Inferior parietal cortex (tissue), 1 donor: ENCODE measurements around the gene KRTAP12-4.
"Not testable (repeated sequence)": the region's sequence is repeated elsewhere in the genome, so short reads cannot be mapped to it uniquely, and the experiment has no call there.

Source experiments
- DNase-seq: peaks from one replicate; pipeline ENCODE4 v3.0.0-alpha.2; 2016; ENCODE audit errors: extremely low spot score

Gene KRTAP12-4

DNA sequence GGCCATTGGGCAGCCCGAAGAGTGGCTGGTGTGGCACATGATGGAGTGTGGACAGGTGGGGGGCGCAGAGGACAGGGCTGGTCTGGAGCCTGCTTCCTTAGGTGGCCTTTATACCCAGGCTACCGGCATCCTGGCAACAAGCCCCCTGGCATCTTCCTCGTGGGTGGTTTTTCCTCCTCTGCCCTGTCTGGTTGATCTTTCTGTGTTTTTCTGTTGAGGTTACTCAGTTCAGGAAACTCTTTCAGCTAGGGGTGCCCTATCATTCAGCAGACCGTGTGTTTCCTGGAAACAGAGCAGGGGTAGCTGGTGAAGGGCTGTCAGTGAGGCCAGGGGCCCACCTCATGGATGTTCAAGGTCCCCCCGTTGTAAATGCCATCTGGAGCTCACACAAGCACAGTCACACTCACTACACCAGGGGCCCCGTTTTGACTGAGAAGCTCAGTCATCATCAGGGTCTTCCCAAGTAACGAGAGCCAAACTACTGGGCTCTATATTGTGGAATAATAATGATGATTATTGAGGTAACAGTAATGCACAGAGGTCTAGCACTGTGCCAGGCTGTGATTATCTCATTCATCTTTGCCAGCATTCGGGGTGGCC is at the start of gene KRTAP12-4:
Gene KRTAP12-4, minus strand, starts transcription at position 84 of the 600 bp plus-strand sequence. Its CDS starts 45 bp downstream, at position 39.
- DNase-seq: no peak

DNA sequence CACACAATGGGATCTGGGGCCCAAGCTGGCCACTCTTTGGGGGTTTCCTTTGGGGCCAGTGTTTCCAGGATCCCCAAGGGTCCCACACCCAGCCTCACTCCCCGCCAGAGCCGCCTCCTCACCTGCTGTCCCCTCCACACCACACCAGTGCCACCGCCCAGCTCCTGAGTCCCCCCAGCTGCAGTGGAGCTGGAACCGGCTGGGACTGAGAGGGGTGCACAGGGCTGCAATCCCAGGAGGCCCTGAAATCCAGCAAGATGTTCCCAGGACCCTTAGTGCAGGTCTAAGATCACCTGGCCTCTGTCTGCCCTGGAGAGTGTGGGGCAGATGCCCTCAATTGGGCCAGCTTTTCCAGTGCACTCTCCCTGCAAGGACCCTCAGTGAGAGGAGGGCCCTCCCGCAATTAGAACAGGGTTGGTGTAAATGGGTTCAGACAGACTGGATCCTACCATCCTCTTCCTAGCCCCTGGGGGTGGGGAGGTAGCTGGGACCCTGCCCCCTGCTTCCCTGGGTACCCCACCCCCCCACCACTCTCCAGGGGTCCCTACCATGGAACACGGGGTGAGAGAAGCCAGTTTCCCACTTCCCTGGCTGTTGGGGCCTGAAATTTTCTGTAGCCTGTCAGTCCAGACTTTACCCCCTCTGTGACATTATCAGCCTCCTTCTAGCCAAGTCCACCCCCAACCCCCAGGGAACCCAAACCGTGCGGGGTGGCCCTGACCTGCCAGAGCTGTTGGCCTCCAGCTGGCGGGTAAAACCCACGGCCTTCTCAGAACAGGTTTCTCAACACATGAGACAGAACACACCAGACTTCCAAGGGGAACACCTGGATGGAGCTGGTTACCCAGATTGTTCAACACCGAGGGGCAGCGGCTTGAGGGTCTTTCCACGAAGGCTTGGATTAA is 49.5 kb upstream of the KRTAP12-4 start:
- DNase-seq: no peak

GRCh38 chr21:44702973-44703730 is 48.7 kb upstream of the KRTAP12-4 start:
- no peak for DNase-seq

- no peak for DNase-seq
Measured at GRCh38 chr21:44702111-44702972, 47.9 kb upstream of the KRTAP12-4 start.

DNA sequence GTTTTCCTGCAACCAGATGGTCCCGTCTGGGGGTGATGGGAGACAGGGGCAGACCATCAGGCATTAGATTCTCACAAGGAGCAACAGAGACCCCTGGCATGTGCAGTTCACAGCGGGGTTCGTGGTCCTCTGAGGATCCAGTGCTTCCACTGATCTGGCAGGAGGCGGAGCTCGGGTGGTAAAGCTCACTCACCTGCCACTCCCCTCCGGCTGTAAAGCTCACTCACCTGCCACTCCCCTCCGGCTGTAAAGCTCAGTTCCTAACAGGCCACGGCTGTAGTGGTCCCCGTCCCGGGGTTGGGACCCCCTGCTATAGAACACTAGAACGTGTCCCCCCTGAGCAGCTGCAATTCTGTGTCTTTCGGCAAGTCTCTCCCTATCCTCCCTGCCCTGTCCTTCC is 47.1 kb upstream of the KRTAP12-4 start:
- no peak for DNase-seq

DNA sequence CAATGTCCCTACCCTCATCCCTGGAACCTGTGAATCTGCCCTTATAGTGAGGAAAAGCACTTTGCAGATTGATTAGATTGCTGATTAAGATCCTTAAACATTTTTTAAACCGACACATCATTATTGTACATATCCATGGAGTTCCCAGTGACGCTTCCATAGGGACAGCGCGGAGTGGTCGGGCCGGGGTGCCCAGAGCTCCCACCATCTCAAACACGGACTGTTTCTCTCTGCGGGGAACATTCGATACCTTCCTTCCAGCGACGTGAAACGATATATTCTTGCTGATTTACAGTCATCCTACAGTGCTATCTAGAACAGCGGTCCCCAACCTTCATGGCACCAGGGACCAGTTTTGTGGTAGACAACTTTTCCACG is 46.6 kb upstream of the KRTAP12-4 start:
- no peak for DNase-seq

DNA sequence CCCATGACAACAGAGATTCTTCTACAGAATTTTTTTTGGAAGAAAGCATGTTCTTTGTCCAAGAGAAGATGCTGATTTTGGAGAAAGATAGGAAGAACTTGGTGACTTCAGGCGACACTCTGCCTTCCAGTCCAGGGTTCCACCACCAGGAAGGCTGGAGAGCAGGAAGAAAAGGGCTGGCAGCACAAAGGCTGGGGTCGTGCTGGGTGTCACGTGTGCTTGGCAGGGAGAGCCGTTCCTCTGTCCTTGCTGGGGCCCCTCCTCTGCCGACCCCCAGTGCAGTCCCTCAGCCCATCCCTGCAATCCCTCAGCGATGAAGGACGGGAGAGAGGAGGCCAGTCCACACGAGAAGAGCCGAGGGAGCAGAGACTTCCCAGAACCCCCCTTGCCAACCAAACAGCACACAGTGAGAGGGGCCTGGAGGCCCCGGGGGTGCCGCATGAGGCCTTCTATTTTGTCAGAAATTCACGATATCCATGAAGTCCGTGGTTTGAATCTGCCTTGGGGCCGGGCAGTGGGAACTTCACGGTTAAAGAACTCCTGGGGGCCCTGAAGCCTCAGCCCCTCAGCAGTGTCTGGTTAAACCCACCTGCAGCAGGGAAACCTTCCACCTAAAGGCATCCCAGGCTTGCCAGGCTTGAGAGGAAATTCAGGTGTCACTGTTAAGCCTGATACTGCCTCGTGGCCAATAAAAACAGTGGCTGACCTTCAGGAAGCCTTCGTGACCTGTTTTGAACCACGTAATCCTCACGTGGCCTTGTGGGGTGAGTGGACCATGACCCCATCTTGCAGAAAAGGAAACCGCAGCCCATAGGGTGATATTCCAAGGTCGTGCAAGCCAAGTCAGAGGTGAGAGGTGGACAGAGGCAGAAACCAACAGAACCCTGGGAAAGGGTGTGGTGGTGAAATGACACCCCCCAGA is 45.9 kb upstream of the KRTAP12-4 start:
- DNase-seq: no peak

DNA sequence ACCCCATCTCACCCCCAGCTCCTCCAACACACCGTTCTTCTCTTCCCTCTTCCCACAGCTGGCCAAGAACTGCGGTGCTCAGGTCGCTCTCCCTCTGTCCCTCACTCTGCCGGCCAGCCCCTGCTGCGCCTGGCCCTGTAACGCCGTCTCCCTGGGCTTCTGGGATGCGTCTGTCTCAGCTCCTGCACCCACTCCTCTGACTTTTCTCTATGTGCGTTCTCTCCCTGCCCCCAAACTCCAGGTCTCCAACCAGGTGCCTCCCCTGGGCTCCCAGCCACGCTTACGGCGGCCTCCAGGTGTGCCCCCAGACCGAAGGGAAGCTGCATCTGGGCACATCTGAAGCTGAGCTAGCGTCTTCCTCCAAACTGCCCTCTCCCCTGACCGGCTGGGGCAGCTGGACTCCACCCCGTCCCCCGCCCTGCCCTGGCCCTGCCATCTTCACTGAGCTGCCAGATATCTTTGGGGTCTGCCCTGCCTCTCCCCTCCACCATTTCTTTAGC is 45.1 kb upstream of the KRTAP12-4 start:
- DNase-seq: no peak

GRCh38 chr21:44697811-44698734 is 43.6 kb upstream of the KRTAP12-4 start:
- DNase-seq: no peak

- not testable (repeated sequence) for DNase-seq
Measured at GRCh38 chr21:44697172-44697810, 42.8 kb upstream of the KRTAP12-4 start, which contains the start of gene KRTAP10-12. Gene KRTAP10-12, plus strand, starts transcription at chr21:44697172. Its CDS starts 30 bp downstream, at chr21:44697202.

DNA sequence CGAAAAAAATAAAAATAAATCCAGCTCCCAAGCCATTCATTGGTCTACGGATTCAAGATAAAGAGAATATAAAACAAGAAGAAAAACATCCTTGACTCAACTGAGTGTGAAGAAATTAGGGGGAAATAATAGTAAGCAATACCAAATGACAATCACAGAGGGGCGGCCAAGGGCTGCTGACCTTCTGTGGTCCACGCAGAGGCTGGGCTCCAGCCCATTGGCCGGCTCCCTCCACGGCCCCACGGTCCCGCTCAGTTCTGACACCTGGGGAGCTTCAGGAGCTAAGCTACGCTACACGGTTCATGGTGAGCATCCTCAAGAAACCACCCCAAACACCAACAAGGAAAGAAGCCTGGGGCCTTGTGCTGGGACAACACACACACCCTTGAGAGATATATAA is 42.1 kb upstream of the KRTAP12-4 start:
- DNase-seq: no peak

DNA sequence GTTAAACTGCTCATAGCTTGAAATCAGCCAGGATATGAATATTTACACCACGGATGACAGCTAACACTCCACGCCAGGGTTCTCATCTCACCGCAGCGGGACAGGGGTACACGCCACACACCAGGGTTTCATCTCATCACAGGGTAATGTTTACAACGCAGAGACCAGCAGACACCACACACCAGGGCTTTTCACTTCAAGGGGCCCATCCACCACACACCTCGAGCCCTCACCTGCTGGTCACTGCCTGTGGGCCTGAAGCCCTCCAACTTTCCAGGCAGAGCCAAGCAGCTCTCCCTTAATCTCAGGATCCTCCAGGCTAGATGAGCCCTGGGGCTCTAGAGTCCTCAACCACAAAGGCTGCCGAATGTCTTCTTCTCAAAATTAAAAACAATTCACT is 41.2 kb upstream of the KRTAP12-4 start:
- no peak for DNase-seq

- DNase-seq: no peak
Measured at GRCh38 chr21:44695184-44695583, 40.7 kb upstream of the KRTAP12-4 start.

- no peak for DNase-seq
Measured at GRCh38 chr21:44694776-44695175, 40.3 kb upstream of the KRTAP12-4 start.

GRCh38 chr21:44692798-44693512 is 38.5 kb upstream of the KRTAP12-4 start:
- DNase-seq: no peak

DNA sequence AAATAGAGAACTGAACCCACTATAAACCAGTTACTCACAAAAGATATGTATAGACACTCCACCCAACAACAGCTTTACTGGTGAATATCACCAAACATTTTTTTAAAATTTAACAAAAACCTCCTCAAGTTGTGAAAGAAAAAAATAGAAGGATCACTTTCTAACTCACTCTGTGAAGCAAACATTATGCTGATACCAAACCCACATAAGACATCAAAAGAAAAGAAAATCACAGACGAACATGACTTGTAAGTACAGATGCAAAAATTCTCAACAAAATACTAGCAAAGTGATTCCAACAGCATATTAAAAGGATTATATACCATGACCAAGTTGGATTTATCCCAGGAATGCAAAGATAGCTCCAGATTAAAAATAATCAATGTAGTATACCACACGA is 37.2 kb upstream of the KRTAP12-4 start:
- no peak for DNase-seq

DNA sequence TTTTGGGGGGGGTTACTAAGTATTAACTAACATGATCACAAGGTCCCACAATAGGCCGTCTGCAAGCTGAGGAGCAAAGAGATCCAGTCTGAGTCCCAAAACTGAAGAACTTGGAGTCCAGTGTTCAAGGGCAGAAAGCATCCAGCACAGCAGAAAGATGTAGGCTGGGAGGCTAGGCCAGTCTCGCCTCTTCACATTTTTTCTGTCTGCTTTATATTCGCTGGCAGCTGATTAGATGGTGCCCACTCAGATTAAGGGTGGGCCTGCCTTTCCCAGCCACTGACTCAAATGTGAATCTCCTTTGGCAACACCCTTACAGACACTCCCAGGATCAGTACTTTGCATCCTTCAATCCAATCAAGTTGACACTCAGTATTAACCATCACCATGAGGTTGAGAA is 35.3 kb upstream of the KRTAP12-4 start:
- DNase-seq: not testable (repeated sequence)

DNA sequence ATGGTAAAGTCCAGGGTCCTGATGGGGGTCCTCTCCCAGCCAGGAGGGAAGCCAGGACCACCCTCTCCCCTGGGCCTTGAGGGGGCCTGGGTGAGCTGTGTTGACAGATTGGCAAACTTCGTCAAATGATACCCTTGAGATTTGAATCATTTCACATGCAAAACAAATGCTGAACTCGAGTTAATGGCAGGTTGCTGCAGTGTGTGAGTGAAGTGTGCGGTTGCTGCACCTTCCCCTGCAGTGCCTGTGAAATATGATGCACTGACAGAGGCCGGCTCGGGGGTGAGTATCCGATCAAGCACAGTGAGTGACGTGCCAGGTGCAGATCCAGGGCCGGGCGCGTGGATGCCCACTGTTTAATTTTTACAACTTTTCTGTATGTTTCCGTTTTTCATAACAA is 33.2 kb upstream of the KRTAP12-4 start:
- DNase-seq: no peak
